Muscle of back (tissue), 11 donors: ENCODE measurements around the gene ZNF691. TPM values are rescaled to one million over a fixed set of nuclear protein-coding genes. Genes with fewer than 3 reads are reported as not detected.
"Not testable (repeated sequence)": the region's sequence is repeated elsewhere in the genome, so short reads cannot be mapped to it uniquely, and the experiment has no call there.

Experiments used
- DNase-seq, 3 donors: peaks; one replicate each; pipeline versions ENCODE4 v3.0.0 to v3.0.0-alpha.2; 2013
- polyA plus RNA-seq, 10 donors: library from polyadenylated mRNA; unstranded; fragments of 120-200 nt; gene quantifications; one replicate each; pipeline ENCODE4 v1.2.1, GENCODE V29; 2013; ENCODE audit not compliant: insufficient read length in 10 of 10

The ZNF691 gene
- polyA plus RNA-seq, 10 donors, result 7.5 to 11.6 (median 9.2) TPM

DNA sequence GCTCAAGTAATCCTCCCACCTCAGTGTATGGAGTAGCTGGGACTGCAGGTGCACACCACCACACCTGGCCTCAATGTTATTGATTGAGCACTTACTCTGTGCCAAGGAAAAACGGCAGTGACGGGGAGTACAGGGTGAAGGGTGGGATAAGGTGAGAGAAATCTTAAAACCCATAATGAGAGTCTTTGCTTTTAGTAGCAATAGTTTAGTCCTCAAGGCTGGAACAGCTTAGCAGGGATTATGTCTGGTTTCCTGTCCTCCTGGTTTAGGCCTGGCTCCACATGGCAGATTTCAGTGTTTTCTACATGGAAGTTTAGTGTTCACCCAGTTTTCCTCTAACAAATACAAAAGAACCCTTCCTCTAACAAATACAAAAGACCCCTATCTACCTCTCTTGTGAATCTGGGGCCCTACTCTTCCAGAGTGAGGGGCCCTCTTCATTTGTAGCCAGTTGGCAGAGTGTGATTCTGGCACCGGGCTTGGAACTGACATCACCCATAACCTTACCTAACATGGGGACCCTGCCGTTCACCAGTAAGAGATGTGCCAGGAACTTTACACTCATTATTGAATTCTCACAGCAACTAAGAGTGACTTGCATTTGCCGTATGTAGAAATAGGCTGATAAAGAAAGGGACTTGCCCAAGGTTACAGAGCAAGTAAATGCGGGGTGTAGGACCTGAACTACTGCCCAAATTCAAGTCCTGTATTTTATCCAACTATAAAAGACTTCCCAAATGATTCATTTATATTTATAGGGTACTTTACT, 6.9 kb downstream of the ZNF691 start:
- no peak for DNase-seq

- not testable (repeated sequence) for DNase-seq
These were observed 10.1 kb downstream of the ZNF691 start for GRCh38 chr1:42856554-42856953.

GRCh38 chr1:42859366-42859765, 13.0 kb downstream of the ZNF691 start:
- not testable (repeated sequence) for DNase-seq

- no peak for DNase-seq
These were observed 14.1 kb downstream of the ZNF691 start for GRCh38 chr1:42860339-42861013.

- DNase-seq, result no peak
These were observed 14.6 kb downstream of the ZNF691 start for GRCh38 chr1:42861014-42861399.

DNA sequence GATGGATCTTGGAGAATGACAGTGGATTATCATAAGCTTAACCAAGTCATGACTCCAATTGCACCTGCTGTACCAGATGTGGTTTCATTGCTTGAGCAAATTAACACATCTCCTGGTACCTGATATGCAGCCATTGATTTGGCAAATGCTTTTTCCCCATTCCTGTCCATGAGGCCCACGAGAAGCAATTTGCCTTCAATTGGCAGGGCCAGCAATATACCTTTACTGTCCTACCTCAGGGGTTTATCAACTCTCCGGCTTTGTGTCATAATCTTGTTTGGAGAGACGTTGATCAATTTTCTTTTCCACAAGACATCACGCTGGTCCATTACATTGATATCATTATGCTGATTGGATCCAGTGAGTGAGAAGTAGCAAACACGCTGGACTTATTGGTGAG, 20.1 kb downstream of the ZNF691 start:
- no peak for DNase-seq

GRCh38 chr1:42868466-42868865, 22.1 kb downstream of the ZNF691 start:
- DNase-seq, result peak in 1 of 3 donors; percentile 3

GRCh38 chr1:42869254-42869653, 22.8 kb downstream of the ZNF691 start:
- DNase-seq, result not testable (repeated sequence)

GRCh38 chr1:42869751-42870150, 23.3 kb downstream of the ZNF691 start:
- DNase-seq, result not testable (repeated sequence)

- not testable (repeated sequence) for DNase-seq
These were observed 26.7 kb downstream of the ZNF691 start for GRCh38 chr1:42873108-42873507.

DNA sequence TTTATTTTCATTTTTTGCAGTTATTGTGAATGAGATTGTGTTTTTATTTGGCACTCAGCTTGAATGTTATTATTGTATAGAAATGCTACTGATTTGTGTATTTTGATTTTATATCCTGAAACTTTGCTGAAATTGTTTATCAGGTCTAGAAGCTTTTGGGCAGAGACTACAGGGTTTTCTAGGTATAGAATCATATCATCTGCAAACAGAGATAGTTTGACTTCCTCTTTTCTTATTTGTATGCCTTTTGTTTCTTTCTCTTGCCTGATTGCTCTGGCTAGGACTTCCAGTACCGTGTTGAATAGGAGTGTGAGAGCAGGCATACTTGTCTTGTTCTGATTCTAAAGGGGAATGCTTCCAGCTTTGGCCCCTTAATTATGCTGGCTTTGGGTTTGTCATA, 27.3 kb downstream of the ZNF691 start:
- DNase-seq, result no peak

GRCh38 chr1:42876009-42876408, 29.6 kb downstream of the ZNF691 start:
- no peak for DNase-seq

GRCh38 chr1:42877380-42877779, 31.0 kb downstream of the ZNF691 start:
- peak in 1 of 3 donors; percentile 2 for DNase-seq

DNA sequence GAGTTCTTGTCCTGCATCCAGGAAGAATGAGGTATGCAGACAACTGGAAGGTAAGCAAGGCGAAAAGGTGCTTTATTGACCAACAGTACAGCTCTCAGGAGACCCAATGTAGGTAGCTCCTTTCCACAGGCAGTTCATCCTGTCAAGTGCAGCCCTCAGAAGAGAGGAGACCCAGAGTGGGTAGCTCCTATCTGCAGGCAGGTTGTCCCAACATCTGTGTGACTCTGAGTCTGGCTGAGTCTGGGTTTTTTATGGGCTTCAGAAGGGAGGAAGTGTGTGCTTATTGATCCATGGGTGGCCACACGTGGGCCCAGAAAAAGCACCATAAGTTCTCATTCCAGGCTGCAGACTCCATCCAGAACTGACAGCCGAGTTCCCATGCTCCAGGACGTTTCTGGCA, 34.0 kb downstream of the ZNF691 start:
- DNase-seq, result no peak

- no peak for DNase-seq
These were observed 39.8 kb downstream of the ZNF691 start for GRCh38 chr1:42886046-42886739.

GRCh38 chr1:42886800-42887199, 40.4 kb downstream of the ZNF691 start:
- DNase-seq, result no peak

GRCh38 chr1:42887366-42887765, 41.0 kb downstream of the ZNF691 start:
- DNase-seq, result no peak

GRCh38 chr1:42888013-42888633, 41.7 kb downstream of the ZNF691 start:
- DNase-seq, result no peak

- no peak for DNase-seq
These were observed 42.9 kb downstream of the ZNF691 start for GRCh38 chr1:42889264-42889663.

GRCh38 chr1:42891465-42892138, 45.2 kb downstream of the ZNF691 start:
- no peak for DNase-seq

GRCh38 chr1:42899960-42900359, 53.5 kb downstream of the ZNF691 start:
- not testable (repeated sequence) for DNase-seq
